WTC11 (cell line): Measurements from ENCODE around the gene PPWD1. TPM values are rescaled to one million over a fixed set of nuclear protein-coding genes. Genes with fewer than 3 reads are reported as not detected.

ENCODE experiments used
- ATAC-seq: fragments of 200-7000 bp; cut with Tn5 transposase; 2 replicates; pipeline ENCODE4 v1.10.0; 2021; ENCODE audit warnings: mild to moderate bottlenecking, moderate library complexity
- CTCF ChIA-PET: fragments of 300-600 bp; sonication (Branson Sonifier 250); formaldehyde crosslinking; loops from one replicate; lab custom pipeline; 2021; ENCODE audit warnings: antibody characterized with exemption; lab: Charles Lee
- POLR2A ChIA-PET: fragments of 350-600 bp; sonication (Branson Sonifier 250); formaldehyde crosslinking; loops from one replicate; lab custom pipeline; 2021; ENCODE audit warnings: antibody characterized with exemption; lab: Charles Lee
- DNase-seq: peaks from one replicate; pipeline ENCODE4 v3.0.0; 2021; ENCODE audit warnings: low spot score
- H3K27ac Mint-ChIP-seq: 2 replicates; pipeline ENCODE4 v1.8.0; 2021; ENCODE audit warnings: mixed read lengths
- H3K27me3 Mint-ChIP-seq: 2 replicates; pipeline ENCODE4 v1.8.0; 2021; ENCODE audit warnings: low read depth, mild to moderate bottlenecking, moderate library complexity, mixed read lengths
- H3K36me3 Mint-ChIP-seq: 2 replicates; pipeline ENCODE4 v1.8.0; 2021; ENCODE audit warnings: mixed read lengths
- H3K4me1 Mint-ChIP-seq: 2 replicates; pipeline ENCODE4 v1.8.0; 2022; ENCODE audit warnings: mixed read lengths
- H3K4me3 Mint-ChIP-seq: 2 replicates; pipeline ENCODE4 v1.8.0; 2021; ENCODE audit warnings: mild to moderate bottlenecking, moderate library complexity, mixed read lengths
- H3K9me3 Mint-ChIP-seq: 2 replicates; pipeline ENCODE4 v1.8.0; 2021; ENCODE audit warnings: mixed read lengths
- ARID4B ChIP-seq: sonication (generic); formaldehyde crosslinking; IDR thresholded peaks from 2 replicates; pipeline ENCODE4 v1.8.0; 2023; ENCODE audit warnings: missing genetic modification reagents, mild to moderate bottlenecking, borderline replicate concordance
- CREB1 ChIP-seq: sonication (generic); formaldehyde crosslinking; IDR thresholded peaks from 2 replicates; pipeline ENCODE4 v1.8.0; 2023; ENCODE audit warnings: mild to moderate bottlenecking, missing genetic modification reagents
- E2F4 ChIP-seq: sonication (generic); formaldehyde crosslinking; IDR thresholded peaks from 2 replicates; pipeline ENCODE4 v1.8.1; 2022; ENCODE audit warnings: low read depth, mild to moderate bottlenecking, moderate library complexity, missing genetic modification reagents, borderline replicate concordance
- ESRRA ChIP-seq: sonication (generic); formaldehyde crosslinking; IDR thresholded peaks from 2 replicates; pipeline ENCODE4 v1.8.1; 2022; ENCODE audit warnings: mild to moderate bottlenecking, missing genetic modification reagents, borderline replicate concordance
- IRF1 ChIP-seq: sonication (generic); formaldehyde crosslinking; IDR thresholded peaks from 2 replicates; pipeline ENCODE4 v1.8.0; 2023; ENCODE audit warnings: missing genetic modification reagents
- IRF2 ChIP-seq: sonication (generic); formaldehyde crosslinking; IDR thresholded peaks from 2 replicates; pipeline ENCODE4 v1.8.0; 2022; ENCODE audit warnings: low read depth, missing genetic modification reagents, borderline replicate concordance
- JUN ChIP-seq: sonication (generic); formaldehyde crosslinking; IDR thresholded peaks from 2 replicates; pipeline ENCODE4 v1.8.0; 2023; ENCODE audit warnings: mild to moderate bottlenecking, missing genetic modification reagents
- MAX ChIP-seq: sonication (generic); formaldehyde crosslinking; IDR thresholded peaks from 2 replicates; pipeline ENCODE4 v1.8.0; 2022; ENCODE audit warnings: mild to moderate bottlenecking, missing genetic modification reagents
- NFATC4 ChIP-seq: fragments of 250-450 bp; sonication (Bioruptor Pico); IDR thresholded peaks from 2 replicates; pipeline ENCODE4 v1.9.0; 2021; ENCODE audit warnings: mild to moderate bottlenecking
- NR2C2 ChIP-seq: sonication (generic); formaldehyde crosslinking; IDR thresholded peaks from 2 replicates; pipeline ENCODE4 v1.8.0; 2022; ENCODE audit warnings: mild to moderate bottlenecking, missing genetic modification reagents
- NR3C1 ChIP-seq: sonication (generic); formaldehyde crosslinking; conservative IDR thresholded peaks from 2 replicates; pipeline ENCODE4 v1.8.1; 2023; ENCODE audit warnings: low read depth, mild to moderate bottlenecking, missing genetic modification reagents
- OVOL2 ChIP-seq: fragments of 250-450 bp; sonication (Bioruptor Pico); IDR thresholded peaks from 2 replicates; pipeline ENCODE4 v1.9.0; 2021; ENCODE audit warnings: mild to moderate bottlenecking, borderline replicate concordance
- SOX15 ChIP-seq: fragments of 250-450 bp; sonication (Bioruptor Pico); IDR thresholded peaks from 2 replicates; pipeline ENCODE4 v1.9.0; 2021; ENCODE audit warnings: mild to moderate bottlenecking
- STAT6 ChIP-seq: sonication (generic); formaldehyde crosslinking; conservative IDR thresholded peaks from 2 replicates; pipeline ENCODE4 v1.8.1; 2023; ENCODE audit warnings: mild to moderate bottlenecking, low read depth, missing genetic modification reagents, moderate library complexity
- TEAD1 ChIP-seq: sonication (generic); formaldehyde crosslinking; IDR thresholded peaks from 2 replicates; pipeline ENCODE4 v1.8.0; 2022; ENCODE audit warnings: mild to moderate bottlenecking, missing genetic modification reagents
- ZBTB43 ChIP-seq: sonication (generic); formaldehyde crosslinking; IDR thresholded peaks from 2 replicates; pipeline ENCODE4 v1.8.1; 2023; ENCODE audit warnings: mild to moderate bottlenecking, missing genetic modification reagents
- ZNF263 ChIP-seq: sonication (generic); formaldehyde crosslinking; IDR thresholded peaks from 2 replicates; pipeline ENCODE4 v1.8.1; 2022; ENCODE audit warnings: low read depth, mild to moderate bottlenecking, moderate library complexity, missing genetic modification reagents
- total RNA-seq: library from RNA; stranded (reverse); gene quantifications from 3 replicates; pipeline ENCODE4 v1.2.3, GENCODE V29; 2021
- TF ChIP-seq, protein P1 (sequence below): sonication (generic); formaldehyde crosslinking; IDR thresholded peaks from 2 replicates; pipeline ENCODE4 v1.8.1; 2023; ENCODE audit warnings: mild to moderate bottlenecking, moderate library complexity, missing genetic modification reagents
- TF ChIP-seq, protein P2 (sequence below): fragments of 250-450 bp; sonication (Bioruptor Pico); IDR thresholded peaks from 2 replicates; pipeline ENCODE4 v1.8.0; 2021; ENCODE audit warnings: mild to moderate bottlenecking
- TF ChIP-seq, protein P3 (sequence below): fragments of 250-450 bp; sonication (Bioruptor Pico); IDR thresholded peaks from 2 replicates; pipeline ENCODE4 v1.9.0; 2021; ENCODE audit warnings: mild to moderate bottlenecking

Gene PPWD1
- total RNA-seq, 1 experiment from 2014 or later = 34.7 TPM

DNA sequence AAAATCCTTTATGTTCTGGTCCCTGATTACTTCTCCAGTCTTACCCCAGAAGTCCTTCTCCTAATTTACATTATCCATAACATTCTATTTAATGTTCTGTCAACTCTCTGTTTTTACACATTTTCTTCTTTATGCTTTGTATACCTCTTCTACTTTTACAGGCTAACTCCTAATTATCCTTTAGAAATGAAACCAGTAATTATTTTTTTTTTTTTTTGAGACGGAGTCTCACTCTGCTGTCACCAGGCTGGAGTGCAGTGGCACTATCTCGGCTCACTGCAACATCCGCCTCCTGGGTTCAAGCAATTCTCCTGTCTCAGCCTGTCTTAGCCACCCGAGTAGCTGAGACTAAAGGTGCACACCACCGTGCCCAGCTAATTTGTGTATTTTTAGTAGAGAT lies 9.2 kb upstream of the PPWD1 start:
- Mint-ChIP-seq H3K36me3 (peaks cover 18% of the 10 kb centered on the region), H3K4me1 (no peaks in the 10 kb centered on the region), H3K27me3 (no peaks in the 10 kb centered on the region), H3K27ac (no peak overlapping the region), H3K4me3 (no peak overlapping the region), H3K9me3 (no peaks in the 10 kb centered on the region)
- ChIA-PET CTCF (no interaction called here), POLR2A (no interaction called here)
- no peak for DNase-seq
- no peak for ATAC-seq
- no peak for TF ChIP-seq CREB1
- TF ChIP-seq, protein P1, sequence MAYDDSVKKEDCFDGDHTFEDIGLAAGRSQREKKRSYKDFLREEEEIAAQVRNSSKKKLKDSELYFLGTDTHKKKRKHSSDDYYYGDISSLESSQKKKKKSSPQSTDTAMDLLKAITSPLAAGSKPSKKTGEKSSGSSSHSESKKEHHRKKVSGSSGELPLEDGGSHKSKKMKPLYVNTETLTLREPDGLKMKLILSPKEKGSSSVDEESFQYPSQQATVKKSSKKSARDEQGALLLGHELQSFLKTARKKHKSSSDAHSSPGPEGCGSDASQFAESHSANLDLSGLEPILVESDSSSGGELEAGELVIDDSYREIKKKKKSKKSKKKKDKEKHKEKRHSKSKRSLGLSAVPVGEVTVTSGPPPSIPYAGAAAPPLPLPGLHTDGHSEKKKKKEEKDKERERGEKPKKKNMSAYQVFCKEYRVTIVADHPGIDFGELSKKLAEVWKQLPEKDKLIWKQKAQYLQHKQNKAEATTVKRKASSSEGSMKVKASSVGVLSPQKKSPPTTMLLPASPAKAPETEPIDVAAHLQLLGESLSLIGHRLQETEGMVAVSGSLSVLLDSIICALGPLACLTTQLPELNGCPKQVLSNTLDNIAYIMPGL (CRISPR knock-in tag) = no peak
- TF ChIP-seq, protein P2, sequence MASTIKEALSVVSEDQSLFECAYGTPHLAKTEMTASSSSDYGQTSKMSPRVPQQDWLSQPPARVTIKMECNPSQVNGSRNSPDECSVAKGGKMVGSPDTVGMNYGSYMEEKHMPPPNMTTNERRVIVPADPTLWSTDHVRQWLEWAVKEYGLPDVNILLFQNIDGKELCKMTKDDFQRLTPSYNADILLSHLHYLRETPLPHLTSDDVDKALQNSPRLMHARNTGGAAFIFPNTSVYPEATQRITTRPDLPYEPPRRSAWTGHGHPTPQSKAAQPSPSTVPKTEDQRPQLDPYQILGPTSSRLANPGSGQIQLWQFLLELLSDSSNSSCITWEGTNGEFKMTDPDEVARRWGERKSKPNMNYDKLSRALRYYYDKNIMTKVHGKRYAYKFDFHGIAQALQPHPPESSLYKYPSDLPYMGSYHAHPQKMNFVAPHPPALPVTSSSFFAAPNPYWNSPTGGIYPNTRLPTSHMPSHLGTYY (CRISPR knock-in tag) = no peak
- no peak for TF ChIP-seq ARID4B (CRISPR knock-in tag)
- TF ChIP-seq ZBTB43 (CRISPR knock-in tag) = no peak
- TF ChIP-seq TEAD1 (CRISPR knock-in tag) = no peak
- no peak for TF ChIP-seq MAX (CRISPR knock-in tag)
- no peak for TF ChIP-seq NFATC4 (CRISPR knock-in tag)
- TF ChIP-seq IRF2 (CRISPR knock-in tag) = no peak
- TF ChIP-seq NR2C2 (CRISPR knock-in tag) = no peak
- TF ChIP-seq STAT6 (CRISPR knock-in tag) = no peak
- no peak for TF ChIP-seq ESRRA (CRISPR knock-in tag)
- TF ChIP-seq OVOL2 (CRISPR knock-in tag) = no peak
- no peak for TF ChIP-seq E2F4 (CRISPR knock-in tag)
- TF ChIP-seq, protein P3, sequence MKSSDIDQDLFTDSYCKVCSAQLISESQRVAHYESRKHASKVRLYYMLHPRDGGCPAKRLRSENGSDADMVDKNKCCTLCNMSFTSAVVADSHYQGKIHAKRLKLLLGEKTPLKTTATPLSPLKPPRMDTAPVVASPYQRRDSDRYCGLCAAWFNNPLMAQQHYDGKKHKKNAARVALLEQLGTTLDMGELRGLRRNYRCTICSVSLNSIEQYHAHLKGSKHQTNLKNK = no peak
- TF ChIP-seq IRF1 (CRISPR knock-in tag) = no peak
- no peak for TF ChIP-seq JUN (CRISPR knock-in tag)
- TF ChIP-seq NR3C1 (CRISPR knock-in tag) = no peak
- TF ChIP-seq SOX15 (CRISPR knock-in tag) = no peak
- no peak for TF ChIP-seq ZNF263 (CRISPR knock-in tag)
